Adrenal gland (tissue), 5 donors: ENCODE results near the gene TEX52.

Experiments
- POLR2A ChIP-seq, 2 donors: fragments of 450-650 bp; IDR thresholded peaks; one replicate each; pipeline ENCODE4 v1.6.1; 2017; ENCODE audit warnings: antibody characterized with exemption in 2 of 2, mild to moderate bottlenecking in 2 of 2, moderate library complexity in 1 of 2
- TF ChIP-seq, protein P1 (sequence below), 6 experiments: fragments of 450-650 bp in 4 of 6; fragments of 200-600 bp in 2 of 6; sonication (generic) in 1 of 6; IDR thresholded peaks; 1 replicate in 5 of 6; 2 replicates in 1 of 6; pipeline versions ENCODE4 v1.5.1 to v1.8.0; 2016 to 2021; ENCODE audit warnings: antibody characterized with exemption in 6 of 6, mild to moderate bottlenecking in 2 of 6, moderate library complexity in 1 of 6
- donor health status: DM: no; HTN: no; CAD: no.

DNA sequence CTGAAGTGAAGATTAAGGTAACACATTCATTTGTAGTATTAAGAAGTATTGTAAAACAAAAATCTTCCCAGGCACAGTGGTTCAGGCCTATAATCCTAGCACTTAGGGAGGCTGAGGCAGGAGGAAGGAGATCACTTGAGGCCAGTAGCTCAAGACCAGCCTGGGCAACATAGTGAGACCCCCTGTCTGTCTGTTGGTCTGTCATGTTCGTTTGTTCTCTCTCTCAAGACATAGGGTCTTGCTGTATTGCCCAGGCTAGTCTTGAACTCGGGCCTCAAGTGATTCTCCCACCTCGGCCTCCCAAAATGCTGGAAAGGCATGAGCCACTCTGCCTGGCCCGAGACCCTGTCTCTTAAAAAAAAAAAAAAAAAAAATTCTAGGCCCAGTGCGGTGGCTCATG, 40.6 kb upstream of the TEX52 start:
- TF ChIP-seq, protein P1, sequence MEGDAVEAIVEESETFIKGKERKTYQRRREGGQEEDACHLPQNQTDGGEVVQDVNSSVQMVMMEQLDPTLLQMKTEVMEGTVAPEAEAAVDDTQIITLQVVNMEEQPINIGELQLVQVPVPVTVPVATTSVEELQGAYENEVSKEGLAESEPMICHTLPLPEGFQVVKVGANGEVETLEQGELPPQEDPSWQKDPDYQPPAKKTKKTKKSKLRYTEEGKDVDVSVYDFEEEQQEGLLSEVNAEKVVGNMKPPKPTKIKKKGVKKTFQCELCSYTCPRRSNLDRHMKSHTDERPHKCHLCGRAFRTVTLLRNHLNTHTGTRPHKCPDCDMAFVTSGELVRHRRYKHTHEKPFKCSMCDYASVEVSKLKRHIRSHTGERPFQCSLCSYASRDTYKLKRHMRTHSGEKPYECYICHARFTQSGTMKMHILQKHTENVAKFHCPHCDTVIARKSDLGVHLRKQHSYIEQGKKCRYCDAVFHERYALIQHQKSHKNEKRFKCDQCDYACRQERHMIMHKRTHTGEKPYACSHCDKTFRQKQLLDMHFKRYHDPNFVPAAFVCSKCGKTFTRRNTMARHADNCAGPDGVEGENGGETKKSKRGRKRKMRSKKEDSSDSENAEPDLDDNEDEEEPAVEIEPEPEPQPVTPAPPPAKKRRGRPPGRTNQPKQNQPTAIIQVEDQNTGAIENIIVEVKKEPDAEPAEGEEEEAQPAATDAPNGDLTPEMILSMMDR (IDR thresholded peaks at IDR 0.05) = no peak
- no peak for TF ChIP-seq POLR2A (IDR thresholded peaks at IDR 0.05)
